Measurements from ENCODE around the gene NXN. TPM values are rescaled to one million over a fixed set of nuclear protein-coding genes. Genes with fewer than 3 reads are reported as not detected.
A peak's percentile ranks its signal among the peaks of the same experiment; 100 is the strongest.
"Not testable (repeated sequence)": the region's sequence is repeated elsewhere in the genome, so short reads cannot be mapped to it uniquely, and the experiment has no call there.

The NXN gene
- polyA plus RNA-seq, 3 donors = not detected

DNA sequence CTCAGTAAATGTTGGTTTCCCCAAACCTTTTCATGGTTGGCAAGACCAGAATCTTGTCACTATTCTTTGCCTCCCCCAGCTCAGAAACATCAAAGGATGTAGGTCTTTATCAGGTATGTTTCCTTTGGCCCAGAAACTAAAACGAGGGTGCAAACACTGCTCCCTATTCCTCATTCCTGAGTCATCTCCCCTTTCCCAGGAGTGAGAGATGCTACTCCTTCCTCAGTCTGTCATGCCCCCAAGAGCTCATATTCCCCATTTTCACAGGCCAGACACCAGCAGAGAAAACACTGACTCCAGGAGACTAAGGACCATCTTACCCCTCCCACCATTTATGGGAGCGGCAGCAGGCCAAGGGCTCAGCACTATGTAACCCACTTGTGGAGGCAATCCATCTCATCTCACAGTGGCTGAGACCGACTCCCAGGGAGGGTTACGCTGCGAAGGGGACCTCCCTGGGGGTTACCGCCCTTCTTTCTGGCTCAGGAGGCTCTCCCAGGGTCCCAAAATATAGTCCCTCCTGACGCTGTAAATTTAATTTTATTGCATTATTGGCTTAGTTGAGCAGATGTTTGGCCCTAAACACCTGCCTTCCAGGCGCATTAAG, 229.0 kb downstream of the NXN start:
- peaks cover 43% of the 10 kb centered on the region for H3K79me2 ChIP-seq (ENCODE audit: insufficient read depth, low read length)

DNA sequence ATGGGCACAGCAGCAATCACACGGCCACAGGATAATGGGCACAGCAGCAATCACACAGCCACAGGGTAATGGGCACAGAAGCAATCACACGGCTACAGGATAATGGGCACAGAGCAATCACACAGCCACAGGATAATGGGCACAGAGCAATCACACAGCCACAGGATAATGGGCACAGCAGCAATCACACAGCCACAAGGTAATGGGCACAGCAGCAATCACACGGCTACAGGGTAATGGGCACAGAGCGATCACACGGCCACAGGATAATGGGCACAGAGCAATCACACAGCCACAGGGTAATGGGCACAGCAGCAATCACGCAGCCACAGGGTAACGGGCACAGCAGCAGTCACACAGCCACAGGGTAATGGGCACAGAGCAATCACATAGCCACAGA, 230.2 kb downstream of the NXN start:
- H3K9me3 ChIP-seq (replicated peaks in 1 of 2; ENCODE audit: control insufficient read depth in 1 of 2, insufficient read depth in 1 of 2, low read length in 2 of 2); H3K4me3 ChIP-seq (replicated peaks in 1 of 3; ENCODE audit: low read depth in 2 of 3, low read length in 3 of 3); H4K20me1 ChIP-seq (ENCODE audit: insufficient read depth, low read length); H2AFZ ChIP-seq (ENCODE audit: insufficient read depth, low read depth, low read length, poor library complexity, severe bottlenecking); H3K27me3 ChIP-seq (ENCODE audit: control insufficient read depth in 2 of 2, insufficient read depth in 2 of 2, low read length in 2 of 2); H3K27me3 Mint-ChIP-seq (ENCODE audit: low read depth in 3 of 3); H3K27ac ChIP-seq (ENCODE audit: low read depth in 1 of 2, low read length in 2 of 2); H3K9ac ChIP-seq (ENCODE audit: insufficient read depth, low read length, poor library complexity, severe bottlenecking); DNase-seq; H3K4me2 ChIP-seq (replicated peaks; ENCODE audit: extremely low read depth, low read length, poor library complexity, severe bottlenecking); intact Hi-C loops (cut with micrococcal nuclease); H3K4me3 Mint-ChIP-seq; H3K9me3 Mint-ChIP-seq: not testable (repeated sequence)
- Mint-ChIP-seq H3K27ac (peak overlapping the region in 1 of 7 donors; percentile 41), H3K36me3 (peaks cover 42 to 44% of the 10 kb centered on the region in 2 donors), H3K4me1 (peaks cover 29% of the 10 kb centered on the region)
- Histone ChIP-seq H3K36me3 (replicated peaks in 1 of 2; ENCODE audit: control insufficient read depth in 1 of 2, insufficient read depth in 2 of 2, low read length in 2 of 2) (peaks cover 38 to 42% of the 10 kb centered on the region in 2 donors), H3K79me2 (ENCODE audit: insufficient read depth, low read length) (peaks cover 43% of the 10 kb centered on the region), H3K4me1 (ENCODE audit: control insufficient read depth in 1 of 2, insufficient read depth in 2 of 2, low read length in 2 of 2) (peaks cover 19 to 26% of the 10 kb centered on the region in 2 donors)
- whole genome bisulfite sequencing (ENCODE audit: insufficient coverage) = 92% methylated on average over 3 of the region's 7 CpGs

More for the DNA sequence above, 229.0 kb downstream of the NXN start:
- Mint-ChIP-seq H3K36me3 (peaks cover 32 to 34% of the 10 kb centered on the region in 2 donors), H3K4me3 (peak overlapping the region; percentile 13 to 98), H3K27me3 (ENCODE audit: low read depth in 3 of 3) (peaks cover 0 to 7% (median 2%) of the 10 kb centered on the region in 3 donors), H3K9me3 (peaks cover 0 to 3% (median 0%) of the 10 kb centered on the region in 7 donors), H3K27ac (peak overlapping the region in 4 of 7 donors; percentile 1 to 92 (median 38)), H3K4me1 (peaks cover 29% of the 10 kb centered on the region)
- intact Hi-C loops (cut with micrococcal nuclease) = loop anchor here (5.0 kb wide), 2 partner anchors 33 to 603 kb away; no protein-coding TSS in a partner anchor
- Histone ChIP-seq H4K20me1 (ENCODE audit: insufficient read depth, low read length) (peaks cover 5% of the 10 kb centered on the region), H2AFZ (ENCODE audit: insufficient read depth, low read depth, low read length, poor library complexity, severe bottlenecking) (peak overlapping the region; percentile 99), H3K27me3 (ENCODE audit: control insufficient read depth in 2 of 2, insufficient read depth in 2 of 2, low read length in 2 of 2) (no peaks in the 10 kb centered on the region), H3K9me3 (replicated peaks in 1 of 2; ENCODE audit: control insufficient read depth in 1 of 2, insufficient read depth in 1 of 2, low read length in 2 of 2) (no peaks in the 10 kb centered on the region), H3K4me2 (replicated peaks; ENCODE audit: extremely low read depth, low read length, poor library complexity, severe bottlenecking) (peak overlapping the region; percentile 98), H3K36me3 (replicated peaks in 1 of 2; ENCODE audit: control insufficient read depth in 1 of 2, insufficient read depth in 2 of 2, low read length in 2 of 2) (peaks cover 26 to 30% of the 10 kb centered on the region in 2 donors), H3K4me1 (ENCODE audit: control insufficient read depth in 1 of 2, insufficient read depth in 2 of 2, low read length in 2 of 2) (peaks cover 19 to 26% of the 10 kb centered on the region in 2 donors), H3K9ac (ENCODE audit: insufficient read depth, low read length, poor library complexity, severe bottlenecking) (peak overlapping the region; percentile 89), H3K27ac (ENCODE audit: low read depth in 1 of 2, low read length in 2 of 2) (no peak overlapping the region), H3K4me3 (replicated peaks in 1 of 3; ENCODE audit: low read depth in 2 of 3, low read length in 3 of 3) (peak overlapping the region in 1 of 3 experiments; percentile 87)
- TF ChIP-seq, protein P1, sequence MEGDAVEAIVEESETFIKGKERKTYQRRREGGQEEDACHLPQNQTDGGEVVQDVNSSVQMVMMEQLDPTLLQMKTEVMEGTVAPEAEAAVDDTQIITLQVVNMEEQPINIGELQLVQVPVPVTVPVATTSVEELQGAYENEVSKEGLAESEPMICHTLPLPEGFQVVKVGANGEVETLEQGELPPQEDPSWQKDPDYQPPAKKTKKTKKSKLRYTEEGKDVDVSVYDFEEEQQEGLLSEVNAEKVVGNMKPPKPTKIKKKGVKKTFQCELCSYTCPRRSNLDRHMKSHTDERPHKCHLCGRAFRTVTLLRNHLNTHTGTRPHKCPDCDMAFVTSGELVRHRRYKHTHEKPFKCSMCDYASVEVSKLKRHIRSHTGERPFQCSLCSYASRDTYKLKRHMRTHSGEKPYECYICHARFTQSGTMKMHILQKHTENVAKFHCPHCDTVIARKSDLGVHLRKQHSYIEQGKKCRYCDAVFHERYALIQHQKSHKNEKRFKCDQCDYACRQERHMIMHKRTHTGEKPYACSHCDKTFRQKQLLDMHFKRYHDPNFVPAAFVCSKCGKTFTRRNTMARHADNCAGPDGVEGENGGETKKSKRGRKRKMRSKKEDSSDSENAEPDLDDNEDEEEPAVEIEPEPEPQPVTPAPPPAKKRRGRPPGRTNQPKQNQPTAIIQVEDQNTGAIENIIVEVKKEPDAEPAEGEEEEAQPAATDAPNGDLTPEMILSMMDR (IDR thresholded peaks at IDR 0.05) = no peak
- WGBS (ENCODE audit: insufficient coverage) = 83% methylated on average over 4 of the region's 8 CpGs
- DNase-seq = no peak

Small RNAs within 50 kb of the gene (small RNA-seq; reads per million reads assigned to genes)
- not detected for gene MIR3183 (ENCODE audit: insufficient read length, low read depth)

Other genes starting within 250 kb of the NXN start
- gene TLCD3A, start 247.2 kb downstream of the NXN start, polyA plus RNA-seq = 1 to 10 TPM in 1 of 3 donors, under 1 TPM in 2; 0.09 to 1.8 (median 0.13) TPM
- gene GEMIN4, start 227.5 kb downstream of the NXN start, polyA plus RNA-seq = 10 to 100 TPM in 2 of 3 donors, 1 to 10 TPM in 1; 8.8 to 10.6 (median 10.1) TPM
- gene GLOD4, start 197.5 kb downstream of the NXN start, polyA plus RNA-seq = 10 to 100 TPM; 41.8 to 50.7 (median 50.6) TPM
- 10 to 100 TPM in 2 of 3 donors, 1 to 10 TPM in 1; 9.3 to 15.4 (median 12.8) TPM for gene MRM3, start 197.4 kb downstream of the NXN start, polyA plus RNA-seq
- 10 to 100 TPM in 2 of 3 donors, 1 to 10 TPM in 1; 3.2 to 13.6 (median 13.1) TPM for gene TIMM22, start 17.4 kb upstream of the NXN start, polyA plus RNA-seq
- gene ABR, start 200.2 kb upstream of the NXN start, polyA plus RNA-seq = 100 to 1,000 TPM in 1 of 3 donors, 10 to 100 TPM in 2; 19.8 to 160 (median 26.0) TPM